Activated B cell treated with CpG ODN at 0.5 μM for 24 hours (primary cell): ENCODE results near the gene FAM53A. TPM values are rescaled to one million over a fixed set of nuclear protein-coding genes. Genes with fewer than 3 reads are reported as not detected.
A peak's percentile ranks its signal among the peaks of the same experiment; 100 is the strongest.

Source experiments
- ATAC-seq: fragments of 200-7000 bp; cut with Tn5 transposase; one replicate; pipeline ENCODE4 v1.10.0; 2021; ENCODE audit warnings: low read depth, mild to moderate bottlenecking, moderate library complexity
- CTCF ChIA-PET: fragments of 350-600 bp; sonication (Branson Sonifier 250); formaldehyde crosslinking; loops from one replicate; lab custom pipeline; 2021; ENCODE audit warnings: antibody characterized with exemption; lab: Charles Lee
- POLR2A ChIA-PET: fragments of 350-600 bp; sonication (Branson Sonifier 250); formaldehyde crosslinking; loops from one replicate; lab custom pipeline; 2021; ENCODE audit warnings: antibody characterized with exemption; lab: Charles Lee
- DNase-seq: peaks from one replicate; pipeline ENCODE4 v3.0.0; 2022
- H3K27ac Mint-ChIP-seq: one replicate; pipeline ENCODE4 v1.8.0; 2020; ENCODE audit warnings: mixed read lengths
- H3K27me3 Mint-ChIP-seq: one replicate; pipeline ENCODE4 v1.8.0; 2021; ENCODE audit warnings: mixed read lengths
- H3K36me3 Mint-ChIP-seq: one replicate; pipeline ENCODE4 v1.8.0; 2021; ENCODE audit warnings: low read depth, mixed read lengths
- H3K4me1 Mint-ChIP-seq: one replicate; pipeline ENCODE4 v1.8.0; 2021; ENCODE audit warnings: mixed read lengths
- H3K4me3 Mint-ChIP-seq: one replicate; pipeline ENCODE4 v1.8.0; 2020; ENCODE audit warnings: mild to moderate bottlenecking, mixed read lengths
- H3K9me3 Mint-ChIP-seq: one replicate; pipeline ENCODE4 v1.8.0; 2020; ENCODE audit warnings: mixed read lengths
- CTCF ChIP-seq: fragments of 200-600 bp; IDR thresholded peaks from one replicate; pipeline ENCODE4 v1.8.0; 2022; ENCODE audit warnings: antibody characterized with exemption, mild to moderate bottlenecking
- intact Hi-C: fragments of 100-400 bp; cut with micrococcal nuclease; formaldehyde crosslinking; loops from one replicate; pipeline ENCODE4 v1.15.1; 2024
- total RNA-seq: library from RNA; stranded (reverse); gene quantifications from 2 replicates; pipeline ENCODE4 v1.2.3, GENCODE V29; 2022

Gene FAM53A
- total RNA-seq, 1 donor from 2014 or later, result 1.2 TPM

GRCh38 chr4:1690698-1691097, 6.6 kb upstream of the FAM53A start:
- ATAC-seq (no peak), DNase-seq (no peak)
- ChIA-PET POLR2A (interaction anchor here (0.6 kb wide), 1 partner anchor 22 kb away, joined by 3 read pairs; the partner anchor contains the start of gene SLBP), CTCF (interaction anchor here (3.4 to 7.8 kb wide), 2 partner anchors 18 to 37 kb away, joined by 31 to 286 read pairs; no protein-coding TSS in a partner anchor)
- no peak for TF ChIP-seq CTCF
- H3K27ac Mint-ChIP-seq, result no peak overlapping the region
- no peaks in the 10 kb centered on the region for H3K9me3 Mint-ChIP-seq
- H3K36me3 Mint-ChIP-seq, result peaks cover 42% of the 10 kb centered on the region
- peaks cover 3% of the 10 kb centered on the region for H3K4me1 Mint-ChIP-seq
- intact Hi-C loops, result no loop called here
- no peaks in the 10 kb centered on the region for H3K27me3 Mint-ChIP-seq
- no peak overlapping the region for H3K4me3 Mint-ChIP-seq

DNA sequence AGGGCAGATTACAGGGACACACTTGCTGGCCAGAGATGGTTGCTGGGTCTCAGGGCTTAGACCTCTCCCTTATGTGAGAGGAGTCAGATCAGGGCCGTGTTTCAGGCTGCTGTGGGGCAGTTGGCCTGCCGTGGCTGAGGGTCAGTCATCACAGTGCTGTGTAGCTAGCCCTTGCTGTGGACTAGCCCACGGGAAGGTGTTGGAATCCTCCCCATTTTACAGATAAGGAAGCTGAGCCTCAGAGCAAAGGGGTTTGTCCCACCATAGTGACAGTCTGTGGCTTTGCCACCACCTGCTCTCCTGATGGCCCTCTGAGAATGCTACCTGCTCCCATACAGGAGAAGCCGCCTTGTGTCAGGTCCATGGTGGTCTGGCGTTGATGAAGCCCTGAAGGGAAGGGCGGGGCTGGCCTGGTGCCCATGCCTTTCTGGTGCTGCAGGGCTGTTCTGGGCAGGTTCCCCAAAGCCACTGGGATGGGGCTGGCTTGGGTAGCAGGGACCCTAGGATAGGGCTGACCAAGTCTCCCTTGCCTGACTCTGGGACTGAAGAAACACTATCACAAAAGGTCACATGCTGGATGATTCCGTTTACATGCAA, 2.4 kb upstream of the FAM53A start:
- ATAC-seq, result no peak
- POLR2A ChIA-PET, result no interaction called here
- TF ChIP-seq CTCF, result no peak

DNA sequence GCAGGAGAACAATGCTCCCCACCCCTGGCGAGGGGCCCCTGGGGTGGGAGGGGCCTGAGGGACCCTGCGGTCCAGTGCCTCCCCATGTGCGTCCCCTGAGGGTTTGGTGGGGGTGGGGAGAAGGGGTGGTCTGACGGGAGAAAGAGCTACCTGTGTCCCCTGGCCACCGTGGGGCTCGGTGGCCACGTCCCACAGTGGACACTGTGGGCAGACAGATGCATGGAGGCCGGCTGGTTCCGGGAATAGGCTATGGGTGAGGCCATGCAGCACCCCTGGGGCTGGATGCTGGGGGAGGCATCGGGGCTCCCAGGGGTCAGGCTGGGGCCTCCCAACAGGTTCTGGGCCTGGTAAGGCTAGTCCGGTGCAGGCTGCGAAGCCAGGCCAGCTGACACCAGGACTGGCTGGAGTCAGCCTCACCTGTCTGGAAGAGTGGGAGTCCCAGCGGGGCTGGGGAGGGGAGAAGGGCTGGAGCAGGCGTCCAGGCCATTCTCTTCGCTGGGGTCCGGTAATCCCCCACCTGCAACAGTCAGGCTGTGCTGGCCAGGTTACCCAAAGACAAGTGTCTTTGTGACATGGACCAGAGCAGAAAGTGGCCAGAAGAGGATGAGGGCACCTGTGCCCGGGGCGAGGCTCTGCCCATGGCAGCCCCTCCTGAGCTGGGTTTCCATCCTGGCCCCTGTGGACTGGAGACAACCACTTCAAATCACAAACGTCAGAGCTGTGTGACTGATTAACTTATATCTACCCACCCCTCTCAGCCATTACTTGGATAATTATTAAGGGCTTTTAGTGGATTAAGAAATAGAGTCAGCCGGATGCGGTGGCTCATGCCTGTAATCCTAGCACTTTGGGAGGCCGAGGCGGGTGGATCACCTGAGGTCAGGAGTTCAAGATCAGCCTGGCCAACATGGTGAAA, 1.4 kb upstream of the FAM53A start:
- DNase-seq (no peak), ATAC-seq (no peak)
- no peak for TF ChIP-seq CTCF
- Mint-ChIP-seq H3K27ac (no peak overlapping the region), H3K36me3 (peaks cover 2% of the 10 kb centered on the region), H3K4me3 (peak overlapping the region; percentile 24), H3K9me3 (no peaks in the 10 kb centered on the region), H3K27me3 (no peaks in the 10 kb centered on the region), H3K4me1 (peaks cover 10% of the 10 kb centered on the region)
- intact Hi-C loops, result loop anchor here (10.0 kb wide), 1 partner anchor 1351 kb away; the partner anchor contains the start of gene ZNF141
- ChIA-PET CTCF (no interaction called here), POLR2A (no interaction called here)

More for the DNA sequence above, 2.4 kb upstream of the FAM53A start:
- intact Hi-C loops, result loop anchor here (10.0 kb wide), 1 partner anchor 1352 kb away; the partner anchor contains the start of gene ZNF141
- H3K4me3 Mint-ChIP-seq, result no peak overlapping the region
- H3K9me3 Mint-ChIP-seq, result no peaks in the 10 kb centered on the region
- no peaks in the 10 kb centered on the region for H3K27me3 Mint-ChIP-seq
- no peak overlapping the region for H3K27ac Mint-ChIP-seq
- peaks cover 10% of the 10 kb centered on the region for H3K4me1 Mint-ChIP-seq
- peaks cover 11% of the 10 kb centered on the region for H3K36me3 Mint-ChIP-seq
- CTCF ChIA-PET, result no interaction called here
- DNase-seq, result no peak

DNA sequence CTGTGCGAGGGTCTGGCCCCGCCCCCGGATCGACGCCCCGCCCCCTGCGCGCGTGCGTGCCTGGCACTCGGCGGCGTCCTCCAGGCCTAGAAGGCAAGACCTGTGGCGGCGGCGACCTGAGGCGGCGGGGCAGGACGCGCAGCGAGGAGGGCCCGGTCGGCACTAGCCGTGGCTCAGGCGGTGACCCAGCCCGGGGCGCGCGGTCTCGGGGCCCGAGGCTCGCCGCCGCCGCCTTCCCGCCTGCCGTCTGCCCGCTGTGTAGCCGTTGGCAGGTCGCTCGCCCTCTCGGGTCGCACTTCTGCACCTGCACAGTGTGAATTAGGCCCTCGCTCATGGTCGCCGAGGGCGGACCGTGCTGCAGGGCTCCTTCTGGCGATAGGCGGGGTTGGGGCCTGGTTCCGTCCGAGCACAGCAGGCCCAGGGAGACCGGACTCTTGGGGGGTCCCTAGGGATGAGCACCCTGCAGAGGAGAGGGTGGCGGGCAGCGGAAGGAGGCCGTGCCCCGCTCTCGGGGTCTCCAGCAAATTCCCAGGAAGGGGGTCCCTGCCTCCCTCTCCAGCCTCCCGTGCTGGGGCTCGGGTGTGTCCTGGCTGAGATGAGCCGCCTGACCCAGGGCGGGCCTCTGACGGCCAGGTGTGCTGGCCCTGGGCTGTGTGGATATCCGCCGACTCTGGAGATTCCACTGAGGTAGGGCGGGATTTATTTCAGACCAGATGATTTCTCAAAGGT, 557 bp upstream of the FAM53A start:
- ChIA-PET CTCF (interaction anchor here (2.8 kb wide), 1 partner anchor 9 kb away, joined by 8 read pairs; no protein-coding TSS in a partner anchor), POLR2A (interaction anchor here (1.4 kb wide), 1 partner anchor 28 kb away, joined by 5 read pairs; the partner anchor contains the start of gene SLBP)
- H3K27ac Mint-ChIP-seq, result no peak overlapping the region
- DNase-seq, result no peak
- H3K4me3 Mint-ChIP-seq, result peak overlapping the region; percentile 70
- H3K36me3 Mint-ChIP-seq, result no peaks in the 10 kb centered on the region
- no peaks in the 10 kb centered on the region for H3K9me3 Mint-ChIP-seq
- intact Hi-C loops, result loop anchor here (1.0 to 10.0 kb wide), 4 partner anchors 28 to 1350 kb away; partner anchors contain the start of genes SLBP and ZNF141
- H3K4me1 Mint-ChIP-seq, result peaks cover 10% of the 10 kb centered on the region
- TF ChIP-seq CTCF, result no peak
- peak; percentile 5 for ATAC-seq
- no peaks in the 10 kb centered on the region for H3K27me3 Mint-ChIP-seq
